NOMO-1 (cell line): Measurements from ENCODE around the gene MAFG.
"Not testable (repeated sequence)": the region's sequence is repeated elsewhere in the genome, so short reads cannot be mapped to it uniquely, and the experiment has no call there.

Source experiments
- DNase-seq, 2 experiments: peaks; one replicate each; lab custom pipeline; 2025; ENCODE audit not compliant: unreplicated experiment in 2 of 2; lab: John Stamatoyannopoulos, UW

The MAFG gene

DNA sequence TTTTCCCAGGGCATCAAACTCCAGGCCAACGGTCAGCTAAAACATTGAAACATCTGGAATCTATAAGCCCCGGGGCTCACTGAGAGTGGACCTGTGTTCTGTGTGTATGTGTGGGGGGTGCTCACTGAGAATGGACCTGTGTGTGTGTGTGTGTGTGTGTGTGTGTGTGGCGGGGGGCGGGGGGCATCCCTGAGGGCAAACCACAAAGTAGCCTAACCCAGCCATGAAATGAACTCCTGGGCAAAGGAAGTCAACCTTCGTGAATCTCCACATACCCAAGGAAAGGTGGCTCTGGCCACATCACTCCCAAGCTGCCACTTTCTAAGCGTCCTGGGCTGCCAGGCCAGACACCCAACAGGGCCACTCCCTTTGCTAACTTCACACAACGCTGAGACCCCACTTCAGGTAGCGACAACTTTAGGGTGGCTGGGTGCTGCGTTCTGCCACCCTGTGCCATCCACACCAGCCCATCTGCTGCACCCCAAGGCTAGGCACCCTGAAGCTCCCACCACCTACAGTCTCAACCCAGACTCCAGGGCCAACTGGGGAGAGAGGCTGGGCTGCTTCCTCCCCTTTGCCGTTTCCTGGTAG is 1.6 kb downstream of the MAFG start:
- DNase-seq: no peak

DNA sequence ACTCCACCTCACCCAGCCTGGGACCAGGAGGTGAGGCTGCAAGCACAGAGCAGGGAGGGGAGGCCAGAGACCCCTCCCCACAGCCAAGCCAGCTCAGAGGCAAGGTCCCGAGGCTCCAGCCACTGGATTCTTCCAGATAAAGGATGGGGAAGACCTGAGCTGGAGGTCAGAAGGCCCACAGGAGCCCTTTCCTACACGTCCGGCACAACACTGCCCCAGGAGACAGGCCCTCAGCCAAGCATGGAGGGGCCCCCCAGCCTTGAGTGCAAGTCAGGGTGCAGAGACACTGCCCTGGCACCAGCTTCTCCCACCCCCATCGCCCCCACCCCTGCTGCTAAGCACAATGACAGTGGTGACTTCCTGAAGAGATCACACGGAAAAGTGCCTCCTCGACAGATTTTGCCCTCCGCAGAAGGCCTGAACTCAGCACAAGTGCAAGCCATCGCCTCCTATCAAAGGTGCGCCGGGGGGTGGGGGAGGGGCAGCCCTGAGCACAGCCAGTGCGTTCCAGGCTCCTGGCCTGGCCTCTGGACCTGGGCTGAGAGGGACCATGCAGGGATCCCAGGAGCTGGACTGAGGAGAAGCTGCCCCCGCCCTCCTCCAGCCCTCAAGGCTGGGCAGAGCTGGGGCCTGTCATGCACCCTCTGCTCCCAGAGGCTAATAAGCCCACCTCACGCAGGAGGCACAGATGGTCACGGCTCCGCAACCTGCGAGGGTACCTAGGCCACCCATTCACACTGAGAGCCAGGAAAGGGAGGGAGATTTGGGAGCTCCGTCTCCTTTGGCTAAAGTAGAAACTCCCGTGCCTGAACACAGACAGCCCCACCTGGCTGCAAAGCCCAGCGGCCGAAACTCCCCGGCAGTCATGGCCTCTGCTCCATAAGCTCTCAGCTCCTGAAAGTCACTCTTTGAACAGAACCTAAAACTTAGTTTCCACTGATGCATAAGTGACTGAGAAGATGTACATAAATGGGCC is 2.7 kb downstream of the MAFG start:
- no peak for DNase-seq

DNA sequence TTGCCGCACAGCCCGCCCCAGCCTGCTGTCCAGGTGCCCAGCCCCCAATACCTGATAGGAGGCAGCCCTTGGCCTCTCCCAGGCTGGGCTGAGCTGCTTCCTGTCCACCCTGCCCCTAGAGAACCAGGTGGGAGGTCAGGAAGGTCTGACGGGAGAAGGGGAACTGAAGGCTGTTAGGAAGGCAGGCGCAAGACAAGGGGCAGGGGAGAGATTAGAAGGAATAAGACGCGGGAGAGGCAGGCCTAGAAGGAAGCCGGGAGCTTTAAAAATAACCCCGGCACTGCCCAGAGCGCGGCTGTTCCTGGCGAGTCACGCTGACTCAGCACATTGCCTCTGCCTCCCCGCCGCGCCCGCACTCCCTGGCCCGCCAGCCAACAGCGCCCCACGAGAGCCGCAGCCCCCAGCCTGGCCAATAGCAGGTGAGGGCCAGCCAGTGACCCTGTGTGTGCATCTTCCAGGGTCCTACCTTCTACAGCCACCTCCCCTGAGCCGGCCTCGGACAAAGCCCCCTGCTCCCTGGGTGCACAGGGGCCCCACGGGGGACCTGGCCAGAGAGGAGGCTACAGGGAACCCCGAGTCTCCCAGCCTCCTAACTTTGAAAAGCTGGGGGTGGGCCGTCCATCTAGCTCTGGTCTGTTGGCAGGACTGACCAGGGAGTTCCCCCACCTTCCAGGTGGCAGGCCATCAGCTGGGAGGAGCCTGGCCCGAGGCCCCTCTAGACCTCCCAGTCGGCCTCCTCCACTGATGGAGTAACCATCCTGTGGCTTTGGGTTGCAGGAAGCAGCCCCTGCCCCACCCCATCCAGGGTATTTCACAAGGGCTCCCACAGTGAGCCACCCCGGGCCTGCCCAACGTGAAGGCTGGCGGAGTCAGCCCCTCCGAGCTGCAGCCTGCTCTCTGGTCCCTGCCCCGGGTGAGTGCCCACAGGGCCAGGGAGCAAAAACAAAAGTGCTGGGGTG is 4.0 kb downstream of the MAFG start:
- peak; percentile 87 to 89 for DNase-seq

DNA sequence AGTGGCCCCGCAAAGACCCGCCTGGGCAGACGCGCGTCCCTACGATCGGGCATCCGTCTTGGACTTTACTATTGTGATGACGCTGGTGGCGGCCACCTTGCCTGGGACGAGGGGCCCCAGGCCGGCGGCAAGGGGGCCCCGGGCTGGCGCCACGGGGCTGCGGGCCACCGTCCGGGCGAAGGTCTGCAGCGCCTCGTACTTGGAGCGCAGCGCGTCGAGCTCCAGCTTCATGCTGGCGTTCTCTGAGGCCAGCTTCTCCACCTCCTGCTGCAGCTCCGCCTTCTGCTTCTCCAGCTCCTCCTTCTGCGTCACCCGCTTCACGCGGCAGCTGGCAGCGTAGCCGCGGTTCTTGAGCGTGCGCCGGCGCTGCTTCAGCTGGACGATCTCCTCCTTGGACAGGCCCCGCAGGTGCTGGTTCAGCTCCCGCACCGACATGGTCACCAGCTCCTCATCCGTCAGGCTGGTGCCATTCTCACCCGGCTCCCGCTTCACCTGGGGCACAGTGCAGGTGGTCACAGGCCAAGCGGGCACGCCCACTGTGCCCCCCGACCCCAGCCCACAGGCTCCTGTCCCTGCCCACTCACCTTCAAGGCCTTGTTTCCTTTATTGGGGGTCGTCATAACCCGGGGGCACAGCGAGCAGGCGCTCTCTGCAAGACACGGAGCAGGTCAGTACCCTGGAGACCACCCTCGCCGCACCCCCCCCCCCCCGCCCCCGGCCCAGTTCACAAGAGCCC is 4.8 kb downstream of the MAFG start:
- DNase-seq: peak; percentile 79 to 86

DNA sequence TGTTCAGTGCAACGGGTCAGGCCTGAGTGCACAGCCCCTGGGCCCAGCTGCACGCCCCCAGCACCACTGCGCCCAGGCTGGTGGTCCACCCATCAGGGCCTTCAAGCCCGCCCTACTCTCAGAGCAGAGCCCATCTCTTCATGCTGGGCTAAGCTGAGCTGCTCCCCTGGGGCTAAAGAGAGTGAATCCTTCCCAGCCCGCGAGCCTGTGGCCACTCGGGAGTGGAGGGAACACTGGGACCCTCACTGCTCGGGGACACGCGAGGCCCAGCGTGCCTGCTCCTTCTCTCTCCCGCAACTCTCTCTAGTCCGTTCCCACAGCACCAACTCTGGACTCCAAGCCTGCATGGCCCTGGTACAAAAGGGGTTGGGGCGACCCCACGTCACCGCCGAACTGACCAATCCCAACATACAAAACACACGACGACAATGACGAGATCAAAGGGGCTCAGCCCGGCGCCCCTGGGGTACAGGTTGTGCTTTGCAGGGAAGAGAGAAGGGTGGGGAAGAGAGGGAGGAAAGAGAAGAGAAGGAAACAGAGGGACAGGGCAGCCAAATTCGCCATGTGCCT is 5.5 kb downstream of the MAFG start:
- DNase-seq: no peak

DNA sequence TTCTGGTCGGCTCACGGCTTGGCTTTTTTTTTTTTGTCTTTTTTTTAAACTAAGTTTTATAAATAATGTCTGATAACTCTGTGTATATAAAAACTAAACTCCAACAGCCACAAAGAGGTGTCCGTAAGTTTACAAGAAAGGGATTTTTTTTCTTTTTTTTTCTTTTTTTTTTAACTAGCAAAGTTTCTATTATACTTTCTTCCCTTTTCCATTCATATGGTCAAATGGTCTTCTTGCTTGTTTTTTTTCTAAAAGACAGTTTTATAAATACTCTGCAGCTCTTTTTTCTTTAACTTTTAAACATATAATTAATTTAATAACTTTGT is 6.0 kb downstream of the MAFG start:
- DNase-seq: no peak

DNA sequence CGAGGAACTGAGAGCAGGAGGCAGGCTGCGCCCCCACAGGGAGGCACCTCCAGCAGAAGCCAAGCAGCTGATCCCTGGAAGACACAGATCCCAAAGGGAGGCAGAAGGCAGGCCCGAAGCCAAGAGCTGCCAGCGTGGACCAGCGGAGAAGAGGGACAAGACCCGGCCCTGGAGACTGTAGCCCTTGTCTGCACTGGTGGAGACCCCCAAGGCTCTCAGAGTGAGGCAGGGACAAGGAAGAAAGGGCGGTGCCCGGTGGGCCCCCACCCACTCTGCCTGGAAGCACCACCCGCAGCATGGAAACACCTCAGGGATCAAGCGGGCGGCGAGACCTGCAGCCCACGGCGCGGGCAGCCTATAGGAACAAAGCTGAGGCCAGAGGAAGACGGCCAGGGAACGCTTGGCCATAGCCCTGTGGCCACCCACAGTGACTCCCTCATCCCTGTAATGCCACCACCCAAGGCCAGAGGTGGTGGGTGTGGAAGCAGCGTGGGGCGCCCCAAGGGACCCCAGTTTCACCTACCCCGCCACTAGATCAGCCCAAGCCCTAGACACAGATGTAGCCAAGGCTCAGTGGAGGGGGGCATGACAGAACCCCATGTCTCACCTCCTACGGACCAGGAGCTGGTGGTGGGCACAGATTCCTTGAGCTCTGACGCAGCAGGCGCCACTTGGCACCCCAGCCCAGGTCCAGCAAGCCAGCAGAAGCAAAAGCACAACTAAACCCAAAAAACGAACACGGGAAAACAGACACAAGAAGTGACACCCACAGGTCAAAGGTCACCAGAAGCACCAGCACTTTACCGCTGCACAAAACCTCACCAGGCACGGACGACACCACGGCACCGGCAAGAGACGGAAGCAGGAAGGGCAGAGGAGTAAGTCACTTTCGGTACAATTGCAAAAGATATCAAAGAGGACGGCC is 6.7 kb downstream of the MAFG start:
- DNase-seq: peak; percentile 81 to 86

DNA sequence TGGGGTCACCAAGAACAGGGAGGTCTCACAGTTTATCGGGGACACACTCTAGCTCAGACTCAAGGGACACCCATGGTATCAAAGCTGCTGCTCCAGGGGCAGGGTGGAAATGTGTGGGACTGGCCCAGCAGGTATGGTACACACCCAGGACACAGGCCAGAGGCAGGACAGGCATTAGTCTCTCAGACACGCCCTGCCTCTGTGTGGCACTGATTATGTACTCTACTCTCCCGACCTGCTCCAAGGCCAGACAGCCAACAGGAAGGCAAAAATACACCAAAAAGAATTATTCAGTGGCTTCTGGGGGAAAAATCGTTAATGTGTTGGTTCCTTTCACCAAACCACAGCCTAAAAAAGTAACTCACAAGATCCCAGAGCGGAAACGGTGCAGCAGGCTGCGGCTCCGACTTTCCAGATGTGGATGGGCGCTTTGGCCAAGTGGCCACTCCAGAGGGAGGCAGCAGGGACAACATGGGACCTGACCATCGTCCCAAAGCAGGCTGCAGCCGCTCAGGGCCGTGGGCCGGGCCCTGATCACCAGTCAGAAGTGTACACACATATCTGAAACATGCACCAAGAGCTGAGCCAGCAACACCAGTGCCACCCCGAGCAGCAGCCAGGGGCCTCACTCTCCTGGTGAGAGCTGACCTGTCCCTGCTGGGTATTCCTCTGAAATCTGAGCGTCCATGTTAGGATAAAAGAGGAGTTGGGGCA is 8.5 kb downstream of the MAFG start:
- peak; percentile 31 to 52 for DNase-seq

DNA sequence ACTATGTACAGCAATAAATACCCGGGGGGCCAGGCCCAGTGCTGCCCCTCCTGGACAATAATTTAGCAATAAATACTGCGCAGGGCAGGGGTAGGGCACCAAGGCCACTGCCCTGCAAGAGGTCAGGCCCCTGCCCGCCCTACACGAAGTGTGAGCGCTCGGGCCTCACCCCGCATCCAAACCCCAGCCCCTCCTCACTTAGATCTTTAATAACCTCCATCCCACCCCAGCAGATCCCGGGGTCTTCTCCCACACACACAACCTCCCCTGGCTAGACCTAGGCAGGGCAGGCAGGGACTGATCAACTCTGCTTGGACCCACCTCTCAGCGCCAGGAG is 9.2 kb downstream of the MAFG start:
- DNase-seq: not testable (repeated sequence)

DNA sequence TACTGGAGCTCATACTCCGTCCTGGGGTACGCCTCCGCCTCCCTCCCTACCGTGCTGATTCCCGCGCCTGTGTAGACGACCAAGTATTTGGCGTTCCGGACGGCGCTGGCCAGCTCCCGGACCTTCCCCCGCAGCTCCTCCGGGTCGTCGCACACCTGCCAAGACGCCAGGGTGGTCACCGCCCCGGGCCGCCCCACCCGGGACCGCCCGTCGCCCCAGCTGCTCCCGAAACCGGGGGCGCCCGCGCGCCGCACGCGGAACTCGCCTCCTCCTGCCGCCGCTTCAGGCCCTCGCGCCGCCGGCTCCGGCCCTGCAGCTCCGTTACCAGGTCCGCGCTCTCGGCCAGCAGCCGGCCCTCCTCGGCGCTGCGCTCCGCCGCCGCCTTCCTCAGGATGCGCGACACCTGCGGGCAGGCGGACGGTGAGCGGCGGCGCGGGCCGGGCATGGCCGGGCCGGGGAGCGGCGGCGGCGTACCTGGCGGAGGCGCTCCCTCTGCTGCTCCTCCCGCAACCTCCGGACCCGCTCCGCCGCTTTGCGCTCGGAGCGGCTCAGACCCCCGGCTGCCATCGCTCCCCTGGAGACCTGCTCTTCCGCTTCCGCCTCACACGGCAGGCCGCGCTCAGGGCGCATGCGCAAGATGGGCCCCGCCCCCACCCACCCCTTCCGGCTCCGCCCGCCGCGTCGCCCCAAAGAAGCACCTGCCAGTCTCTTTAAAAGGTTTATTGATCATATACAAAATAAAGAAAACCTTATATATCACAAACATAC is 9.8 kb downstream of the MAFG start, which contains the start of gene SIRT7:
TSS of gene SIRT7 (minus strand) at position 612 of the 768 bp plus-strand sequence. CDS start at position 567, 45 bp downstream.
- DNase-seq: peak; percentile 74 to 80

DNA sequence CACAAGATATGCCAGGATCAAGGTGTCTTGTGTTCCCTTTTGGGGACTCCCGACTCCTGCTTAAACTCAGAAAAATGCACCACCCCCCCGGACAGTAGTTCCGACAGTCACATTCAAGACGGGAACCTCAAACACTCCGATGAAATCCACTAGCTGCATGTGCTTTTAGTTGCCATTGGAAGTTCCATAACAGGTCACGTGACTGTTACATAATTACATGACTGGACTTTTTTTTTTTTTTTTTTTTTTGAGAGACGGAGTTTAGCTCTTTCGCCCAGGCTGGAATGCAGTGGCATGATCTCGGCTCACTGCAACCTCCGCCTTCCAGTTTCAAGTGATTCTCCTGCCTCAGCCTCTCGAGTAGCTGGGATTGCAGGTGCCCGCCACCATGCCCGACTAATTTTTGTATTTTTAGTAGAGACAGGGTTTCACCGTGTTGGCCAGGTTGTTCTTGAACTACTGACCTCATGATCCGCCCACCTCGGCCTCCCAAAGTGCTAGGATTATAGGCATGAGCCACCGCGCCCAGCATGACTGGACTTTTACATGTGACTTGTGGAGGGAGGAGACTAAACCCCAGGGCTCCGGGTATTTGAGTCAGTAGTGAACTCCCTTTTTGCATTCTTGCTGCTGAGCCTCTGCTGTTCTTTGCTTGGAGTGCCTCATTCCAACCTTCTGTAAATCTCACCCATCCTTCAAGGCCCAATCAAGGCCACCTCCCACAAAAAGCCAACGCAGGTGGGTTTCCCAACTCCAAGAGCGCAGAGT is 11.1 kb downstream of the MAFG start:
- DNase-seq: no peak

DNA sequence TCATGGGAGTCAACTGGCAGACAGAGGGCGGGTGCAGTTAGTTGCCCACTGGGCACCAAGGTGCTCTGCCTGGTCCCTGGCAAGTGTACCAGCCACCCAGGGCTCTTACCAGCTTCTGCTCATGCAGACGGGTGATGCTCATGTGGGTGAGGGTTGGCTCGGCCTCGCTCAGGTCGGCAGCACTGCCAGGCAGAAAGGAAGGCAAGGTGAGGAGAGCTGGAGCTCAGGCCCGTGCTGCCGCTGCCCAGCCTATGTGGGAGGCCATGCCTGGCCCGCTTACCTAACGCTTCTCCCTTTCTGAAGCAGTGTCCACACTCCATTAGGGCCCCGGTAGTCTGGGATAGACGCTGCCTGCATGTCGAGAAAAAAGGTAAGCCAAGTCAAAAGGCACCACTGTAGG is 12.2 kb downstream of the MAFG start:
- no peak for DNase-seq

DNA sequence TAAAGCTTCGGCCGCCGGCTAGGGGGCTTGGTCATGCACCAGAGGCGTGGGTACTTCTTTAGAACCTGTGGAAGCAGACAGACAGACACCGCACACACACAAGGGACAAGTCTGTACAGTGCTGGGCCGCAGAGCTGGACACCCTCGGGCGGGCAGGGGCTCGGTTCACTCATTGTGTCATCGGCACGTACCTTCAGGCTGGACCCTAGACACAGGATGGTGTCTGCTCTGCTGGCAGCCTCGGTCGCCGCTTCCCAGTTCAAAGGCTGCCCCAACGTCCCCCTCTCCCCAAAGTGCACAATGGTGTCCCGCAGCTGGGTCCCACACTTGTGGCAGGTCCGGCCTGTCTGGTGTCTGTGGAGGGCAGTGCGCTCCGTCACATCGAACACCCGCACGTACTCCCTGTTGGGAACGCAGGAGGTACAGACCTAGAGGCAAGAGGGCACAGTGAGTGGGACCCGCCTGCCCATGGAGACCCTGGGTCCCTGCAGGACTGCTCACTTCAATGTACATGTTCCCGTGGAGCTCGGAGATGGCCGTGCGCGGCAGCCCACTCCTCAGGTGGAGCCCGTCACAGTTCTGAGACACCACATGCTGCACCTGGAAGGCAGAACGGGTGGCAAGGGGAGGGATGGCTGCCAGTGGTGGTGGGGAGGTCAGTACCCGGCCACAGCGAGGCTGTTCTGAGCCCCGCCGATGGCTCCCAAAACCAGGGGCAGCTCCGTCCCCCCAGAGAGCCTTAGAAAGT is 13.3 kb downstream of the MAFG start:
- DNase-seq: no peak

DNA sequence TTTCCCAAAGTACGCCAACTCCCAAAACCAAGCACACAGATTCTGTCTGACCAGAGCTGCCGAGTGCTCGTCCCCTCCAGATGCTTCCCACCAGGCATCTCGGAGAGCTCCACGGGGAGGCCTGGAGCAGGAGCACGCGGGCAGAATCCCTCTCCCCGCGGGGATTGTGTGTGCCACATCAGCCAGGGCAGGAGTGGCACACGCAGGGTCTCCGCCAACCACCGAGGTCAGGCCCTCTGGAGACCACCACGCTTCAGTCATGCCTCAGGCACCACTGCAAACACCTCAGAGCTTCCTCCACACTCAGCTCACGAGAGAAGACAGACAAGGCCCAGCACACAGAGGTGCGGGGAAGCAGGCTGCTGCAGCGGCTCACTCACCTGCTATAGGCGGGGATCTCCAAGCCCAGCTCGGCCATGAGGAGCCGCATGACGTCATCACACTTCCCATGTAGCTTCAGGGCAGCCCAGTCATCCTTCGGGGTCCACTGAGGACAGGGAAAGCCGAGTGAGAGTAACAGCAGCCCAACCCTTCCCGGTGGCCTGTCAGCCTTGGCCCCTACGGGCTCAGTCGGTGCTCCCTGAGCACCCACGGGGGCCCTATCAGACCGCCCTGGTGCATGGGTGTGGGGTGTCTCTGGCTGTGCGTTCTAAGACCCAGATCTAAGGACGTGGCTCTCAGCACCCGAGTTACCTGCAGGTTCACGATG is 14.0 kb downstream of the MAFG start:
- DNase-seq: no peak

DNA sequence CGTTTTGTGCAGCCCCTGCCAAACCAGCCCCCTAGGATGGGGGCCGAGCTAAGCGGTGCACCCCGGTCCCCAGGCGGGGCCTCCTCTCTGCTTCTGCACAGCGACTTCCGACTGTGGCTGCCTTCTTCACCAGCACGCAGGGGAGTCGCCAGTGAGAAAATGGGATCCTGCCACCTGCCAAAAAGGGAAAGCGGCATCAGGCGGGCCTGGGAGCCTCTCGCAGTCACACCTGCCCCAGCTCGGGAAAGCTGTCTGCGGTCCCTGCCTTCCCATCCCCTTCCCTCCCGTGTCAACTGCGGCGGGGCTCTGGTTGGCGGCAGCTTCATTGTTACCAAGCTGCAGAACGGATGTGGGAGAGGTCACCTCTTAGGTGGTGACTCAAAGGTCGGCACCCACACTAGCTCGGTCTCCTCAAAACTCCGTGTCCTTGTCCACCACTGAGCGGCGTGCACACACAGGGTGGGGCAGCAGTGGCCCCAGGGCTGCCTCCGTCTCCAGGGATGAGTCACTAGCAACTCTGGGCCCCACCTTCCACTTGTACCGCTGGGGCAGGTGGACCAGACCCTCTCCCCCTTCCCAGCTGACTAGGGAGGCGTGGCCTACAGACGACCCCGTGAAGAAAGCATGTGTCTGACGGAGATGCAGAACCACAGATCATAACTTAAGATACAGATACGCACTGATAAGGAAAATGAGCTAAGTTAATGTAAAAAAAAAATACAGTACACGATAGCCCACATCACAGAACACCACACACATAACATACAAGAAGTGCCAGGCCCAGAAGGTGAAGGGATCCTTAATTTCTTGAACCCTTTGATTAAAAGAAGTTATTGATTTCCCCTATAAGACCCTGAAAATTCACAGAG is 14.9 kb downstream of the MAFG start:
- no peak for DNase-seq
